Activated gamma-delta T cell treated with Interleukin-2 at 50 U/mL for 16 hours (primary cell): Measurements from ENCODE around the gene ANAPC2.

Experiments used
- DNase-seq: peaks from one replicate; pipeline ENCODE4 v3.0.0-alpha.2; 2020

Gene ANAPC2

DNA sequence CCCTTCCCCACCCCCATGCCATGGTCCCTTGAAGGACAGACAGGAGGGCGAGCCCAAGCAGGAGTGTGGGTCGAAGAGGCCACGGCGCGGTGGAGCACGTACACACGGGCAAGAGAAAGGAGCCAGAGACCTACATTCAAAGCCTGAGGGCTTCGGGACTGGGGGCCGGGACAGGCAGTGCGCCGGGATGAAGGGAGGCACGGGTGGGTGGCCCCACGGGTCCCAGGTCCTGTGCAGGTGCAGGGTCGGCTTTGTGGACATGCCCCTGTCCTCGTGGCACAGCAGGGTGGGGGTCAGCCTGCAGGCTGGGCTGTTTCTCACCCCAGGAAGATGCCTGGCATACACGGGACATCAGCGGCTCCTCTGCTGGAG is 28.3 kb downstream of the ANAPC2 start:
- no peak for DNase-seq

DNA sequence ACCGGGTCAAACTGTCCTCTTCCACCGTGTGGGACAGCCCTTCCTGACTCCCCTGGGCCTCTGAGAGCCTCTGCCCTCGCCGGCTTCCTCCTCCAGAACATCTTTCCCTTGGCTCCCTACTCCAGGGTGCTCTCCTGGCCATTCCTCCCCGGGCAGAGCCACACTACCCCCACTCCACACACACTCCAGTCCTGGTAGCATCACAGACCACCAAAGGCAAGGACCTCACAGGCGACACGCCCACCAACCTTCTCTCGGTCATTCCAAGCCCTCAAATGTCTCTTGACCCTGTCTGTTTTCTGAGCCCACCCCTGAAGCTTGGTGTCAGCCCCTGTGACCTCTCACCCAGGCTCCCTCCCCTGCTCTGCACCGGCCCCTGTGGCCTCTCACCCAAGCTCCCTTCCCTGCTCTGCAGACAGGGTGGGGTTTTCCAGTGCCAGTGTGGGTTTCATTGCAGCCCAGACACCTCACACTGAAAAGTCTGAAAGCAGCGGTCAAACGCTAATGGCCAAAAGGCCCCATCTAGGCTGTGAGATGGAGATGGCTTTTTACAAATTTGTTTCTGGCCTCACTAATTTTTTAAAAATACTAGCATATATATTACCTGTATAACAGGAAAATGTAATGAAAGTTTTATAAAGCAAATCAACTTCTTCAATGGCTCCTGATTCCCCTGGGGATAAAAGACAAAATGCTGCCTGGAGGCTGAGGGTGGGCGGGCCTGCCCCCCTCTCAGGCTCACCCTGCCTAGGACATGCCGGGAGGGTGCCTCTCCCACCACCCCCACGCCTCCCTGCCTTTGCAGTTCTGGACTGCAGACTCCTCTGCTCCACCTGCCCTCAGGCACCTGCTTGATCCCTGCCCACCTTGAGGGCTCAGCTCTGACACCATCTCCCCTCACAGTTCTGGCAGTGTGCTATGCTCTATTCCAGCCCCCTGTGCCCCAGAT is 29.0 kb downstream of the ANAPC2 start:
- no peak for DNase-seq

DNA sequence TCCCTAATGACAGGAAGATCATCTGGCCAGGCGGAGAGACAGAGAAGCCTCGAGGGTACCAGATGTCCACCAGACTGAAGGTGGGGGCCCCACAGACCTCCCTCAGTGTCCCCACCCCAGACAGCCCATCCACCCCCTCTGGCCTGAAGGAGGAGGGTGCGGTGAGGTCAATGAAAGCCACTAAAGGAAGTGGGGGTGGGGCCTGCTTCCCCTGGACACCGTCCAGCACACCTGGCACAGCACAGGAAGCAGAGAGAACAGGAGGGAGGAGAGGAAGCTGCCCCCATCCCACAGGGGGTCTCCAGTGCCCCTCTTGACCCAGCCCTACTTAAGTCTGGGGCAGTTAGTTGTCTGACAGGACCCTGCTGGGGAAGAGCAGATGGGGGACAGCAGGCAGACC is 29.7 kb downstream of the ANAPC2 start:
- no peak for DNase-seq

DNA sequence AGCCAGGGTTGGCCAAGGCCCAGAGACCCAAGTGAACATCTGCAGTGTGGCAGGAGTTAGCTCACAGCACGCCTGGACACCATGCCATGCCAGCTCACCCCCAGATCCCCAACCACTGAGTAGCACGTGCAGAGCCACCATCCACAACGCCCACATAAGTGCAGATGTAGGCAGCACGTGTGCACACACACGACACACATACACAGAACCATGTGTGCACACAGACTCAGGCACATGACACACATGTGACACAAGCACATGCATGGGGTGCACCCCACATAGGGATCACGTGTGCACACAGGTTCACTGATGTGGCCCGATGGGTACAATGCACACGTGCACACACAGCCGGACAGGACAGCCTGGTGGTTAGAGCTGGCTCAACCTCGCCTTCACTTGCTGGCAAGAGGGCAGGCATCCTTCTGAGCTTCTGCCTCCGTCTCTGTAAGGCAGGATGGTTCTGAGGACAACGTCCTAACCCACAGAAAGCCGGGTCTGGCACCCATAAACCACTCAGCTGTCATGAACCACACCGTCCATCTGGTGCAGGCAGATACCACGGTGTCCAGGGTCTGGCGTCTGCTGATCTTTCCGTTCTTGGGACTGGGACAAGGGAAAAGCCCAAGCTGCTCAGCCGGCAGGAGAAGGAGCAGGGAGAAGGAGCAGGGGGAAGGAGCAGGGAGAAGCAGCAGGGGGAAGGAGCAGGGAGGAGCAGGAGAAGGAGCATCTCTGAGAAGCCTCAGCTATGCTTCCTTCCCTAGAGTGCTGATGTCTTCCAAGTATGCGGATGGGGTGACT is 30.5 kb downstream of the ANAPC2 start:
- DNase-seq: no peak

- DNase-seq: peak; percentile 45
Measured at GRCh38 chr9:137156567-137157375, 31.6 kb downstream of the ANAPC2 start.

DNA sequence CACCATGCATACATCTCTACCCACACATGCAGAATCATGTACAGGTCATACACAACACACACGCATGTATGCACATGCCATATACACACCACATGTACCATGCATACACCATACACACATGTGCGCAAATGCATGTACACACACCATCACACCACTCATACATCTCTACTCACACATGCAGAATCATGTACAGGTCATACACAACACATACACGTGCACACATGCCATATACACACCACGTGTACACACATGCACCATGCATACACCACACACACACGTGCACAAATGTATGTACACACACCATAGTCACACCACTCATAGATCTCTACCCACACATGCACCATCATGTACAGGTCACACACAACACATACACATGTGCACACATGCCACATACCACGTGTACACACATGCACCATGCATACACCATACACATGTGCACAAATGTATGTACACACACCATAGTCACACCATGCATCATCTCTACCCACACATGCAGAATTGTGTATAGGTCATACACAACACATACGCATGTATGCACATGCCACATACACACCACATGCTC is 35.4 kb downstream of the ANAPC2 start:
- no peak for DNase-seq

GRCh38 chr9:137150617-137151457 is 37.5 kb downstream of the ANAPC2 start:
- no peak for DNase-seq

DNA sequence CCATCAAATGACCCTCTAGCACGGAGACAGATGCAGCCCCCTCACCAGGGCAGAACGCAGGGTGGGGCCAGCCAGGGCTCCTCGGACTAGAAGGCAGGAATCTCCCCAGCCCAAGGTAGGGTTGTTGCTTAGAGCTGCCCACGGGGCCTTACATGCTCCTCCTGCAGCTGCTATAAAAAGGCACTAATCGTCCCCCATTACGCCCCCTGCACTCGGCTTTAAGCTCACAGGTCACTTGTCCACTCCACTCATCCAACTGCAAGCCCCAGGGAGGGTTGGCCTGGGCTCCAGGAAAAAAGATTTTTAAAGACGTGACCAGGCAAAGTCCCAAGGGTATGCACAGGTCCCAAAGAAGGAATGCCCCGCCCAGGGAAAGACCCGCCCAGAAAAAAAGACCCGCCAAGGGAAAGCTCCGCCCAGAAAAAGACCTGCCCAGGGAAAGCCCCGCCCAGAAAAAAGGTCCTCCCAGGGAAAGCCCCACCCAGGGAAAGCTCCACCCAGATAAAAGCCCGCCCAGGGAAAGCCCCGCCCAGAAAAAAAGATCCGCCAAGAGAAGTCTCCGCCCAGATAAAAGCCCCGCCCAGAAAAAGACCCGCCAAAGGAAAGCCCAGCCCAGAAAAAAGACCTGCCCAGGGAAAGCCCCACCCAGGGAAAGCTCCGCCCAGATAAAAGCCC is 38.3 kb downstream of the ANAPC2 start:
- DNase-seq: no peak

GRCh38 chr9:137149363-137149762 is 39.0 kb downstream of the ANAPC2 start:
- DNase-seq: no peak

- no peak for DNase-seq
Measured at GRCh38 chr9:137148661-137149060, 39.7 kb downstream of the ANAPC2 start.

GRCh38 chr9:137148242-137148641 is 40.1 kb downstream of the ANAPC2 start:
- DNase-seq: no peak

DNA sequence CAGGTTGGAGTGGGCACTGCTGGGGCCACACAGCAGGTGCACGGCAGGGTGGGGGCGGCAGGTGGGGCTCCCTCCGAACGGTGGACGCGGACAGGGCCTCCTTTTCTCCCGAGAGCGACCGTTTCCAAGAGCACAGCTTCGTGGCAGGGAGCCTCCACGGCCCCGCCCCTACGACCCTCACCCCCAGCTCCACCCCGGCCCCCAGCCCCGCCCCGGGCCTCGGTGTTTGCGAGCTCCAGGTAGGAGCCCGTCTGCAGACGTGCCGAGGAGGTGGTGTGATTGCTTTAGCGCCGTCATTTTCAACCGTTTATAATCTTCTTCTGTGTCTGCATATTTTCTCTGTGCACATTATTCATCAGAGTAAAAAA is 40.6 kb downstream of the ANAPC2 start:
- no peak for DNase-seq

- DNase-seq: no peak
Measured at GRCh38 chr9:137147091-137147792, 41.1 kb downstream of the ANAPC2 start.

GRCh38 chr9:137146527-137146918 is 41.8 kb downstream of the ANAPC2 start:
- DNase-seq: no peak

- no peak for DNase-seq
Measured at GRCh38 chr9:137145731-137146526, 42.4 kb downstream of the ANAPC2 start.

DNA sequence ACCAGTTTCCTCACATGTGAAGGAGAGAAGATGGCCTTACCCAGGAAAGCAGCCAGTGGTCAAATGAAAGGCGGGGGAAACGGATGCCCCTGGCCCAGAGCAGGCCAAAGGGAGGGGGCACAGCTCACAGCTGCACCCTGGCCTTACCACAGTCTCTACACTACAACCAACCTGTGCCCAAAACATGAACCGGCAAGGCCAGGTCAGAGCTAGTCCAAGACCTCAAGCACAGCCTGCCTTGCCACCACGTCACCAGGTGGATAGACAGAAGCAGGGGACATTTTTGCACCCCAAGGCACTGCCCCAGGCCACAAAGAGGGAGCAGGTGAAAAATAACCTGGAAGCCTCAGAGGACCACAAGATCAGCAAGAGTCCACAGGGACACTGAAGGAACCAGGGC is 44.9 kb downstream of the ANAPC2 start:
- DNase-seq: no peak

GRCh38 chr9:137141976-137142936 is 46.1 kb downstream of the ANAPC2 start:
- no peak for DNase-seq

DNA sequence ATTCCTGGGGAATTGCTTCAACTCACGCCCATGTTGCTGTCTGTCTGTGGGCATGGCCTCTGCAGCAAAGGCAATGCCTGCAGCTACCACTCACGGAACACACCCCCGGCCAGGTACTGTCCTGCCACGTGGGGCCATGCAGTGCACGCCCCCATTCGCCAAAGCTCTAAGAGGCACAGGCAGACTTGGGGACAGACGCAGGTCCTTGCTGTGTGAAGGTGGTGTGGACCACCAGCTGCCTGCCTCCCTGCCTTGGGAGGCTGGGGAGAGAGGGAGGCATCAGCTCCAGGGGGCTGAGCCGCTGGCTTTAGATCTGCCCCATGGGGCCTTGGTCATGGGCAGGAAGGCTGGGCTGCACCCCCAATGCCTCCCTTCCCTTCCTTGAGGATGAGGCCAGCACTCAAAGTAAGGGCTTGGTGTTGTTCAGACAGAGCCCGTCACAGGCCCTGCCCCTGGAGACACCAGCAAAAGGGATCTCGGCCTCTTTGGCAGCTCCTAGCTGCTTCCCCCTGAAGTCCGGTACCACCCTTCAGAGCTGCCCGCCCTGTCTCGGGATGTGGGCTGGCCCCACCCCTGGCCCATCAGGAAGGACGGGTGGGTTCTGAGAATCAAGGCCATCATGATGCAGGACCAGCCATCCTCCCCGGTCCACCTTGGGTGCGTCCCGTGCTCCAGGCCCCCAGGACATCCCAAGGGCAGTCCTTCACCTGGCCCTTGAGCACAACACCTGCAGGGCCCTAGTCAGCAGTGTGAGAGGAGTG is 47.1 kb downstream of the ANAPC2 start:
- no peak for DNase-seq
